DOHH2 (cell line): ENCODE data around the gene AXIN1.
A peak's percentile ranks its signal among the peaks of the same experiment; 100 is the strongest.

Experiments
- H3F3A ChIP-seq: fragments of 200-600 bp; sonication (generic), shearing (Covaris generic); 2 replicates; pipeline ENCODE4 v1.6.0; 2016; ENCODE audit warnings: antibody characterized with exemption, mild to moderate bottlenecking; ENCODE audit not compliant: control insufficient read depth, insufficient read depth
- H3K27ac ChIP-seq: fragments of 200-600 bp; sonication (generic); 2 replicates; pipeline ENCODE4 v1.5.1; 2014; ENCODE audit warnings: low read depth, mild to moderate bottlenecking, low read length, moderate library complexity
- H3K27me3 ChIP-seq: fragments of 200-600 bp; sonication (generic); 2 replicates; pipeline ENCODE4 v1.6.1; 2014; ENCODE audit warnings: mild to moderate bottlenecking, low read length, mixed read lengths; ENCODE audit not compliant: control insufficient read depth
- H3K36me3 ChIP-seq: fragments of 200-600 bp; sonication (generic); 2 replicates; pipeline ENCODE4 v1.6.1; 2014; ENCODE audit warnings: mild to moderate bottlenecking, low read length, moderate library complexity, mixed read lengths; ENCODE audit not compliant: control insufficient read depth
- H3K4me1 ChIP-seq: fragments of 200-600 bp; sonication (generic); 2 replicates; pipeline ENCODE4 v1.6.1; 2014; ENCODE audit warnings: mild to moderate bottlenecking, low read length, mixed read lengths; ENCODE audit not compliant: control insufficient read depth
- H3K4me2 ChIP-seq: fragments of 200-600 bp; sonication (generic); 2 replicates; pipeline ENCODE4 v1.6.0; 2014; ENCODE audit warnings: mild to moderate bottlenecking, low read length, moderate library complexity
- H3K4me3 ChIP-seq: fragments of 200-600 bp; sonication (generic); 2 replicates; pipeline ENCODE4 v1.5.1; 2014; ENCODE audit warnings: mild to moderate bottlenecking, low read length, mixed read lengths
- H3K79me2 ChIP-seq: fragments of 200-600 bp; sonication (generic); 2 replicates; pipeline ENCODE4 v1.6.1; 2014; ENCODE audit warnings: mild to moderate bottlenecking, low read length, mixed read lengths; ENCODE audit not compliant: control insufficient read depth
- H3K9me2 ChIP-seq: fragments of 200-600 bp; sonication (generic); replicated peaks from 2 replicates; pipeline ENCODE4 v1.6.1; 2014; ENCODE audit warnings: mild to moderate bottlenecking, low read length, mixed read lengths; ENCODE audit not compliant: control insufficient read depth
- H3K9me3 ChIP-seq: fragments of 200-600 bp; sonication (generic); 2 replicates; pipeline ENCODE4 v1.6.1; 2014; ENCODE audit warnings: antibody characterized with exemption, low read length, mixed read lengths; ENCODE audit not compliant: control insufficient read depth, insufficient read depth
- H4K20me1 ChIP-seq: fragments of 200-600 bp; sonication (generic); 2 replicates; pipeline ENCODE4 v1.6.0; 2014; ENCODE audit warnings: low read depth, mild to moderate bottlenecking, antibody characterized with exemption, low read length, moderate library complexity; ENCODE audit not compliant: control insufficient read depth, insufficient read depth
- CTCF ChIP-seq: fragments of 200-600 bp; sonication (generic); IDR thresholded peaks from one replicate; pipeline ENCODE4 v1.5.1; 2014; ENCODE audit warnings: antibody characterized with exemption, mild to moderate bottlenecking, low read depth, low read length; ENCODE audit not compliant: poor library complexity, severe bottlenecking
- EZH2phosphoT487 ChIP-seq: fragments of 200-600 bp; sonication (generic); IDR thresholded peaks from 2 replicates; pipeline ENCODE4 v1.6.1; 2017; ENCODE audit warnings: borderline replicate concordance, mild to moderate bottlenecking, antibody characterized with exemption, low read length, moderate library complexity, mixed read lengths

The AXIN1 gene

GRCh38 chr16:397736-398332 lies 45.3 kb upstream of the AXIN1 start:
- Histone ChIP-seq H3K4me3 (peak overlapping the region; percentile 83; the same call in 1 of the 2 replicates), H4K20me1 (no peaks in the 10 kb centered on the region), H3K4me1 (peaks cover 55% of the 10 kb centered on the region), H3K27ac (peak overlapping the region; percentile 35), H3K27me3 (no peaks in the 10 kb centered on the region), H3F3A (peaks cover 38% of the 10 kb centered on the region), H3K4me2 (peak overlapping the region; percentile 65), H3K9me2 (no peaks in the 10 kb centered on the region), H3K36me3 (peaks cover 34% of the 10 kb centered on the region), H3K79me2 (peaks cover 42% of the 10 kb centered on the region), H3K9me3 (no peaks in the 10 kb centered on the region)
- TF ChIP-seq EZH2phosphoT487 (no peak), CTCF (peak; percentile 36)

GRCh38 chr16:397135-397661 lies 44.7 kb upstream of the AXIN1 start, which contains the start of gene NME4:
Gene NME4, plus strand, starts transcription at chr16:397199. Its CDS starts 24 bp downstream, at chr16:397223.
- Histone ChIP-seq H3K79me2 (peaks cover 43% of the 10 kb centered on the region), H3K4me2 (peak within 1 kb of the TSS; percentile 72), H3F3A (peaks cover 38% of the 10 kb centered on the region), H3K4me1 (peaks cover 51% of the 10 kb centered on the region), H3K4me3 (peak within 1 kb of the TSS; percentile 83), H3K27me3 (no peaks in the 10 kb centered on the region), H3K27ac (peak within 1 kb of the TSS; percentile 78), H4K20me1 (no peaks in the 10 kb centered on the region), H3K36me3 (peaks cover 37% of the 10 kb centered on the region), H3K9me3 (peaks cover 2% of the 10 kb centered on the region; the same call in 1 of the 2 replicates), H3K9me2 (no peaks in the 10 kb centered on the region)
- TF ChIP-seq CTCF = no peak
- no peak for TF ChIP-seq EZH2phosphoT487

GRCh38 chr16:396605-397004 lies 44.1 kb upstream of the AXIN1 start:
- peak overlapping the region; percentile 72 for H3K4me2 ChIP-seq
- H3K27ac ChIP-seq = peak overlapping the region; percentile 78
- H3F3A ChIP-seq = peaks cover 38% of the 10 kb centered on the region
- no peak for TF ChIP-seq EZH2phosphoT487
- TF ChIP-seq CTCF = no peak
- H3K4me1 ChIP-seq = peaks cover 50% of the 10 kb centered on the region
- H3K27me3 ChIP-seq = no peaks in the 10 kb centered on the region
- H4K20me1 ChIP-seq = no peaks in the 10 kb centered on the region
- H3K9me3 ChIP-seq = peaks cover 6% of the 10 kb centered on the region; the same call in 1 of the 2 replicates
- H3K9me2 ChIP-seq = no peaks in the 10 kb centered on the region
- H3K36me3 ChIP-seq = peaks cover 41% of the 10 kb centered on the region
- peaks cover 47% of the 10 kb centered on the region for H3K79me2 ChIP-seq
- peak overlapping the region; percentile 83 for H3K4me3 ChIP-seq
